Suppressor macrophage (primary cell): ENCODE results near the gene MDK.

Source experiments
- DNase-seq, 4 experiments: peaks; one replicate each; pipeline ENCODE4 v3.0.0-alpha.2; 2020 to 2022

The MDK gene

GRCh38 chr11:46404476-46405017 lies 23.1 kb downstream of the MDK start:
- DNase-seq, result no peak

- DNase-seq, result no peak
Observed at GRCh38 chr11:46407635-46408034, 26.2 kb downstream of the MDK start.

GRCh38 chr11:46408407-46408986 lies 27.0 kb downstream of the MDK start:
- no peak for DNase-seq

- DNase-seq, result no peak
Observed at GRCh38 chr11:46410021-46410420, 28.6 kb downstream of the MDK start.

- no peak for DNase-seq
Observed at GRCh38 chr11:46413760-46414465, 32.4 kb downstream of the MDK start.

- no peak for DNase-seq
Observed at GRCh38 chr11:46414466-46414796, 33.0 kb downstream of the MDK start.

GRCh38 chr11:46414879-46415278 lies 33.4 kb downstream of the MDK start:
- no peak for DNase-seq

- no peak for DNase-seq
Observed at GRCh38 chr11:46417711-46418110, 36.2 kb downstream of the MDK start.

- DNase-seq, result no peak
Observed at GRCh38 chr11:46418751-46419150, 37.3 kb downstream of the MDK start.

- DNase-seq, result no peak
Observed at GRCh38 chr11:46420513-46420912, 39.0 kb downstream of the MDK start.

- no peak for DNase-seq
Observed at GRCh38 chr11:46421257-46421880, 39.9 kb downstream of the MDK start.

GRCh38 chr11:46422588-46422987 lies 41.1 kb downstream of the MDK start:
- DNase-seq, result no peak

GRCh38 chr11:46426233-46426991 lies 44.9 kb downstream of the MDK start:
- DNase-seq, result no peak

GRCh38 chr11:46427364-46427763 lies 45.9 kb downstream of the MDK start:
- DNase-seq, result no peak

GRCh38 chr11:46429717-46430116 lies 48.2 kb downstream of the MDK start:
- no peak for DNase-seq

GRCh38 chr11:46431211-46431610 lies 49.7 kb downstream of the MDK start:
- no peak for DNase-seq
